Measurements from ENCODE around the gene GPR12. TPM values are rescaled to one million over a fixed set of nuclear protein-coding genes. Genes with fewer than 3 reads are reported as not detected.

The GPR12 gene
- total and polyA plus RNA-seq, 2 of the 4 experiments (the other 2 are of a cell fraction), result not detected

DNA sequence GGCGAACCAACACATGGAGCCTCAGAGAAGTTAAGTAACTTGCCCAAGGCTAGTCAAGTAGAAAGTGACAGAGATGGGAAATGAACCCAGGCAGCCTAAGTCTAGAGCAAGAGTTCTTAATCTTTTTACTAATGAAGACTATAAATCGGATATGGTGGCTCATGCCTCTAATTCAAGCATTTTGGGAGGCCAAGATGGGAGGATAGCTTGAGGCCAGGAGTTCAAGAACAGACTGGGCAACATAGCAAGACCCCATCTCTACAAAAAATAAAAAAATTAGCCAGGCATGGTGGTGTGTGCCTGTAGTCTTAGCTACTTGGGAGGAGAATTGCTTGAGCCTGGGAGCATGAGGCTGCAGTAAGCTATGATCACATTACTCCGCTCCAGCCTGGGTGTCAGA, 10.7 kb downstream of the GPR12 start:
- no peak overlapping the region for H2BK120ac ChIP-seq (ENCODE audit: low read depth, low read length)
- no peak overlapping the region for H3K14ac ChIP-seq (replicated peaks; ENCODE audit: low read depth, low read length)
- no peaks in the 10 kb centered on the region for H3K79me1 ChIP-seq (ENCODE audit: low read depth in 1 of 2, low read length in 2 of 2)
- no peak overlapping the region for H3K4me3 ChIP-seq (ENCODE audit: insufficient read depth, low read depth, low read length)
- H3K9me1 ChIP-seq (ENCODE audit: insufficient read depth, low read length), result no peaks in the 10 kb centered on the region
- H2BK15ac ChIP-seq (ENCODE audit: low read depth, low read length), result no peak overlapping the region
- no peak overlapping the region for H2AFZ ChIP-seq (replicated peaks; ENCODE audit: low read length, poor library complexity)
- no peak overlapping the region for H4K5ac ChIP-seq (ENCODE audit: low read depth, low read length)
- DNase-seq (no peak), ATAC-seq (ENCODE audit: low read depth) (no peak)
- no peaks in the 10 kb centered on the region for H4K20me1 ChIP-seq (ENCODE audit: insufficient read depth, low read length)
- H3K4me2 ChIP-seq (ENCODE audit: low read depth, low read length), result no peak overlapping the region
- POLR2A ChIA-PET (ENCODE audit: unreplicated experiment), result no interaction called here
- no peak overlapping the region for H3K18ac ChIP-seq (ENCODE audit: low read depth, low read length)
- H2AK9ac ChIP-seq (replicated peaks; ENCODE audit: low read depth, low read length, poor library complexity), result no peak overlapping the region
- intact Hi-C loops (cut with micrococcal nuclease), result no loop called here
- no peak overlapping the region for H3K9ac ChIP-seq (ENCODE audit: low read depth, low read length)
- H3K36me3 ChIP-seq (ENCODE audit: control insufficient read depth, insufficient read depth, low read length), result no peaks in the 10 kb centered on the region
- TF ChIP-seq MXI1 (IDR thresholded peaks at IDR 0.05; ENCODE audit: borderline replicate concordance, low read depth, low read length) (no peak), BHLHE40 (IDR thresholded peaks at IDR 0.05; ENCODE audit: low read depth, low read length) (no peak), MAZ (IDR thresholded peaks at IDR 0.05; ENCODE audit: borderline replicate concordance, low read depth, low read length) (no peak), SMC3 (IDR thresholded peaks at IDR 0.05; ENCODE audit: low read depth, low read length) (no peak), POLR2A (IDR thresholded peaks at IDR 0.05; ENCODE audit: low read depth, low read length) (no peak), MAFK (IDR thresholded peaks at IDR 0.05; ENCODE audit: low read depth, low read length) (no peak), FOS (IDR thresholded peaks at IDR 0.05; ENCODE audit: low read depth, low read length) (no peak), CHD1 (IDR thresholded peaks at IDR 0.05; ENCODE audit: low read depth, low read length) (no peak), NFE2L2 (IDR thresholded peaks at IDR 0.05; ENCODE audit: low read depth, low read length) (no peak), CEBPB (IDR thresholded peaks at IDR 0.05; ENCODE audit: low read depth, low read length) (no peak), RFX5 (IDR thresholded peaks at IDR 0.05; ENCODE audit: low read depth, low read length) (no peak), RAD21 (IDR thresholded peaks at IDR 0.05; ENCODE audit: low read length) (no peak), RCOR1 (IDR thresholded peaks at IDR 0.05; ENCODE audit: insufficient replicate concordance, low read length) (no peak)
- TF ChIP-seq, protein P1, sequence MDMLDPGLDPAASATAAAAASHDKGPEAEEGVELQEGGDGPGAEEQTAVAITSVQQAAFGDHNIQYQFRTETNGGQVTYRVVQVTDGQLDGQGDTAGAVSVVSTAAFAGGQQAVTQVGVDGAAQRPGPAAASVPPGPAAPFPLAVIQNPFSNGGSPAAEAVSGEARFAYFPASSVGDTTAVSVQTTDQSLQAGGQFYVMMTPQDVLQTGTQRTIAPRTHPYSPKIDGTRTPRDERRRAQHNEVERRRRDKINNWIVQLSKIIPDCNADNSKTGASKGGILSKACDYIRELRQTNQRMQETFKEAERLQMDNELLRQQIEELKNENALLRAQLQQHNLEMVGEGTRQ (IDR thresholded peaks at IDR 0.05; ENCODE audit: low read depth, low read length), result no peak
- TF ChIP-seq, protein P2, sequence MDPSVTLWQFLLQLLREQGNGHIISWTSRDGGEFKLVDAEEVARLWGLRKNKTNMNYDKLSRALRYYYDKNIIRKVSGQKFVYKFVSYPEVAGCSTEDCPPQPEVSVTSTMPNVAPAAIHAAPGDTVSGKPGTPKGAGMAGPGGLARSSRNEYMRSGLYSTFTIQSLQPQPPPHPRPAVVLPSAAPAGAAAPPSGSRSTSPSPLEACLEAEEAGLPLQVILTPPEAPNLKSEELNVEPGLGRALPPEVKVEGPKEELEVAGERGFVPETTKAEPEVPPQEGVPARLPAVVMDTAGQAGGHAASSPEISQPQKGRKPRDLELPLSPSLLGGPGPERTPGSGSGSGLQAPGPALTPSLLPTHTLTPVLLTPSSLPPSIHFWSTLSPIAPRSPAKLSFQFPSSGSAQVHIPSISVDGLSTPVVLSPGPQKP (IDR thresholded peaks at IDR 0.05; ENCODE audit: borderline replicate concordance, low read depth, low read length), result no peak
- TF ChIP-seq, protein P3, sequence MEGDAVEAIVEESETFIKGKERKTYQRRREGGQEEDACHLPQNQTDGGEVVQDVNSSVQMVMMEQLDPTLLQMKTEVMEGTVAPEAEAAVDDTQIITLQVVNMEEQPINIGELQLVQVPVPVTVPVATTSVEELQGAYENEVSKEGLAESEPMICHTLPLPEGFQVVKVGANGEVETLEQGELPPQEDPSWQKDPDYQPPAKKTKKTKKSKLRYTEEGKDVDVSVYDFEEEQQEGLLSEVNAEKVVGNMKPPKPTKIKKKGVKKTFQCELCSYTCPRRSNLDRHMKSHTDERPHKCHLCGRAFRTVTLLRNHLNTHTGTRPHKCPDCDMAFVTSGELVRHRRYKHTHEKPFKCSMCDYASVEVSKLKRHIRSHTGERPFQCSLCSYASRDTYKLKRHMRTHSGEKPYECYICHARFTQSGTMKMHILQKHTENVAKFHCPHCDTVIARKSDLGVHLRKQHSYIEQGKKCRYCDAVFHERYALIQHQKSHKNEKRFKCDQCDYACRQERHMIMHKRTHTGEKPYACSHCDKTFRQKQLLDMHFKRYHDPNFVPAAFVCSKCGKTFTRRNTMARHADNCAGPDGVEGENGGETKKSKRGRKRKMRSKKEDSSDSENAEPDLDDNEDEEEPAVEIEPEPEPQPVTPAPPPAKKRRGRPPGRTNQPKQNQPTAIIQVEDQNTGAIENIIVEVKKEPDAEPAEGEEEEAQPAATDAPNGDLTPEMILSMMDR (conservative IDR thresholded peaks at IDR 0.05; ENCODE audit: low read depth, low read length), result no peak
- H3K4me1 ChIP-seq (ENCODE audit: control insufficient read depth, insufficient read depth, low read length), result no peaks in the 10 kb centered on the region
- no peak overlapping the region for H4K8ac ChIP-seq (ENCODE audit: low read depth in 2 of 2, low read length in 2 of 2)
- H2AK5ac ChIP-seq (ENCODE audit: low read depth, low read length), result no peak overlapping the region
- H3K56ac ChIP-seq (ENCODE audit: extremely low read depth, insufficient read depth, low read length), result no peak overlapping the region
- dilution Hi-C loops (cut with HindIII; ENCODE audit: low sequenced_read_pairs, unreplicated experiment), result no loop called here
- H3K23ac ChIP-seq (ENCODE audit: low read depth, low read length), result no peak overlapping the region
- WGBS, 2 experiments (ENCODE audit: extremely low coverage in 2 of 2, insufficient read length in 1 of 2), result no CpG with 5 or more reads among the region's 3 CpGs
- H4K91ac ChIP-seq (ENCODE audit: insufficient read depth, low read depth, low read length), result no peak overlapping the region
- no peak overlapping the region for H2BK20ac ChIP-seq (ENCODE audit: low read depth, low read length)
- H3K27me3 ChIP-seq (ENCODE audit: control insufficient read depth, insufficient read depth, low read length), result peaks cover 7% of the 10 kb centered on the region
- no peaks in the 10 kb centered on the region for H3K9me3 ChIP-seq (ENCODE audit: control insufficient read depth, insufficient read depth, low read length)
- H2BK5ac ChIP-seq (ENCODE audit: low read depth, low read length, poor library complexity, severe bottlenecking), result no peak overlapping the region
- CTCF ChIA-PET, result no interaction called here
- H3K27ac ChIP-seq (ENCODE audit: insufficient read depth, low read length), result no peak overlapping the region
- no peak overlapping the region for H3K4ac ChIP-seq (ENCODE audit: low read depth, low read length)
- BruUV-seq (replicated peaks), result no TSS peak
- in situ Hi-C loops (cut with MboI; ENCODE audit: low sequenced_read_pairs), result no loop called here

Measured in IMR-90 (cell line).